Stromal cell of bone marrow (primary cell): ENCODE measurements around the gene ADGRF3.
"Not testable (repeated sequence)": the region's sequence is repeated elsewhere in the genome, so short reads cannot be mapped to it uniquely, and the experiment has no call there.

Source experiments
- DNase-seq: peaks from one replicate; pipeline ENCODE4 v3.0.0-alpha.2; 2012; ENCODE audit warnings: low read depth

ADGRF3 gene

GRCh38 chr2:26317377-26318105, 29.0 kb downstream of the ADGRF3 start:
- no peak for DNase-seq

DNA sequence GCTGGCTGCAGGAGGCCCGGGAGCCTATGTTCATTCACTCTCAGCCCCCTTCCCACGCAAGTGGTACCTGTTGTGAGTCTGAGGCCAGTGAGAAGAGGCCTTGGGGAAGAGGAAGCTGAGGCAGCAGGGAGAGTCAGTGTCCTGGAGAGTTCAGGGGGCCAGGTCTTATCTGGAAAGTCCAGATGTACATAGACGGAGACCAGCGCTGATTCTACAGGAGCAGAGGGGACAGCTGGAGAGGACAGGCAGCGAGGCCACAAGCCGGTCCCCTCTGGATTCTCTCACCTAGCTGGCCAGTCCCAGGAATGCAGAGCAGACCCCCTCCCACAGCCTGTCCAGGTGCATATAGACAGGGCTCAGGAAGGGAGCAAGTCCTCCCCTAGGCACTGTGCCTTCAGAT, 29.7 kb downstream of the ADGRF3 start:
- DNase-seq = no peak

DNA sequence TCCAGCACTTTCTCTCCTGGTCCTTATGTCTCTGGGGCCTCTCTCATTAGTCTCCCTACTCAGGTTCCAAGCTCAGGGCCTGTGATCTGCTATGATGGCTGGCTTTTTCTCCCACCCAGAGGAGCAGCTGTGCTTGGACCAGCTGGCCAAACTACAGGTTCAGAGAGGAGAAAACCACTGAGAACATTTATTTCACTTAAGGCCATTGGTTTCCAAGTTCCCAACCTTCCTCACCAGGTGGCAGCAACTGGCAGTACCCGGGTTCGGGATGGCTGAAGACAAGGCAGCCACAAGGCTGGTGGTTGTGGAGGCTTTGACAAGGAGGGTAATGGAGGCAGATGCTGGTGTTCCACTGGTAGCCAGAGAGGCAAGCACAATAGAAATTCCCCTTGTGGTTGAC, 30.5 kb downstream of the ADGRF3 start:
- no peak for DNase-seq

- DNase-seq = no peak
These were observed 32.3 kb downstream of the ADGRF3 start for GRCh38 chr2:26314243-26314642.

DNA sequence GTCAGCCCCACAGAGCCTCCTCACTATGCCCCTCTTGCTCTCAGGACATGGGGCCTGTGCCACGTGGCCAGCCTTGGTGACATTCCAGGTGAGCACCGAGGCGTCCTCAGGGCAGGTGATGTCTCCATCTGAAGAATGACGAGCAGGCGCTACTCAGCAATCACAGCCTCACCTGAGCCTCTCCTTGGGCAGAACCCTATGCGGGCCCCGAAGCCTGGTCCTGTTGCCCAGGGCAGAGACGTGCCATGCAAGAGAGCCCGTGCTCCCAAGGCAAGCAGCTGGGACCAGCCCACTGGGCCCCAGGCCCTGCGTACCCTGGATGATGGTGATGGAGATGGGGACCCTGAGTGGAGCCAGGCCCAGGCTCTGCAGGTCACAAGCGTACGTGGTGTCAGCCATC, 33.1 kb downstream of the ADGRF3 start:
- DNase-seq = no peak

- DNase-seq = no peak
These were observed 34.1 kb downstream of the ADGRF3 start for GRCh38 chr2:26312471-26312870.

DNA sequence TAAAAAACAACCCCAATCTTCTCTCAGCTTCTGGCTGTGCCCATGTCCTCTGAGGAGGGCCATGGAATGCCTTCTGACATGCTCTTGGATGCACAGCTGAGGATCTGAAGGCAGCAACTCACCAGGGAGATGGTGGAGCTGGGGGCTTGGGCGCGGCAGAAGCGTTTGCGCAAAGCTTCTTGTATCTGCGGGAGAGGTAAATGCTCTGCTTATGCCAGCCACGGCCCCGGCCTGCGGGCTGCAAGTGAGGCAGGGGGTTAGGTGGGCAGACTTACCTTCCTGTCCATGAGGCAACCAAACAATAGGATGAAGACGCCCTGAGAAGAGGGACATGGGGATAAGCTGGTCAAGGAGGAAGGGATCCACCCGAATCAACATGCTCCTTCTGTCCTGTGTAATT, 36.7 kb downstream of the ADGRF3 start:
- DNase-seq = no peak

GRCh38 chr2:26305540-26305939, 41.0 kb downstream of the ADGRF3 start:
- DNase-seq = no peak

DNA sequence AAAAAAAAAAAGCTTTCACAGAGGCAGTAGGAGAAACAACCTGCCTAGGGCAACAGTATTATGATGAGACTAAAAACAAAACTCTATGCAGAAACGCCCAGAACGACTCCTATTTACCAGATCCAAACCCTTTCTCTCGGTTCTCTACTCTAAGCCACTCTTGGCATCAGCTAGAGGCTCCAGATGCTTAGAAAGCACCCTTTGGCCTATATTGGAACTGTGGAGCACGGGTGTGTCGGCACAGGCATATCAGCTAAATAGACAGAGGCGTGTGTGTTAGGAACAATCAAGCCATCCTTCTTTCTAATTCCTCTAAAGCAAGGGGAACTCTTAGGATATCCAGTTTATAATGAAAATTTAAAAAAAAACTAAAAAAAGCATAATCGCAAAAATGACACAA, 41.5 kb downstream of the ADGRF3 start:
- not testable (repeated sequence) for DNase-seq

DNA sequence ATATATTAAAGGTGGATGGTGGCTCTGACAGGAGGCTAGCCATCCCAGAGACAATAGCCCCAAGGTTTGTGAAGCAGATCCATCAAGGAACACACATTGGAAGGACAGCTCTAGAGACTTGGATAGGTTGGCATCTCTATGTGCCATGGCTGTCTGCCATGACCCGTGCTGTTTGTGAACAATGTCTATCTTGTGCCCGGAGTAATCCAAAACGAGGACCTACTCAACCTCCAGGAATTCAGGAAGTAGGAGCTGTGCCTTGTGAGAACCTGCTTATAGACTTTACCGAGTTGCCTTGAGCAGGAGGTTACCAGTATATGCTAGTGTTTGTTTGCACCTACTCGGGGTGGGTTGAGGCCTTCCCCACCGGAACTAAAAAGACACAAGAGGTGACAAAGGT, 43.7 kb downstream of the ADGRF3 start:
- no peak for DNase-seq

GRCh38 chr2:26300234-26300925, 46.2 kb downstream of the ADGRF3 start:
- DNase-seq = no peak

- peak; percentile 54 for DNase-seq
These were observed 47.0 kb downstream of the ADGRF3 start for GRCh38 chr2:26299471-26300101.

GRCh38 chr2:26298638-26299393, 47.8 kb downstream of the ADGRF3 start:
- DNase-seq = peak; percentile 43

DNA sequence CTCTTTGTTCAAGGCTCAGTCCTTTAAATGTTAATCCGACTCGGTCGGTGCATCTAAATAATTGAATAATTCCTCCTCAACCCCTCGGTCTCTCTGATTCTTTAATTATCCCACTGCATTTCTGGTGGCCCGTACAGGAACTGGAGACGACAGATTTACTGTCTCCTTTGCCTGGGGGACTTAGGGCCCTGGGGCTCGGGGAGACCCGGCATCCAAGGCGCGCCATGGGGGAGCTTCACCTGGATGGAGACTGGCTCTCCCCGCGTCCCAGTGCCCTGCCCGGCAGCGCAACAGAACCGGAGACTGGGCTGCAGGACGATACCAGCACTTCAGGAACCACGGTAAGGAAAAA, 48.3 kb downstream of the ADGRF3 start:
- DNase-seq = no peak

DNA sequence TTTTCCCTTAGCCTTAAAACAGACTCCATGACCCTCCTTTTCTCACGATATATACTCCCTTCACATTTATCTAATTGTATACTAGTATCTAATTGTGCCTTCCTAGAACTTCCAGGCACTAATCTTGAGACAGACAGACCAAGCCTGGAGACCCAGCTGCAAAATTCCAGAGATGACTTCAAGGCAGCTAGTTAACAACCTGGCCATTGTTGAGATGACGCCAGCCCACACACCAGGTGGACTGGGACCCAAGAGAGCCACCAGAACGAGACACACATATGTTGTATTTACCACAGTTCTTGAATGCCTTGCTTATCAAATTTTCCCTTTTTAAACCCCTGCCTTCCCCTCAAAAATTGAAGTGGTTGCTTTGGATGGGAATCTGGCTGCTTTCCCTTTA, 49.5 kb downstream of the ADGRF3 start:
- no peak for DNase-seq

- DNase-seq = no peak
These were observed 51.1 kb downstream of the ADGRF3 start for GRCh38 chr2:26295511-26295910.

DNA sequence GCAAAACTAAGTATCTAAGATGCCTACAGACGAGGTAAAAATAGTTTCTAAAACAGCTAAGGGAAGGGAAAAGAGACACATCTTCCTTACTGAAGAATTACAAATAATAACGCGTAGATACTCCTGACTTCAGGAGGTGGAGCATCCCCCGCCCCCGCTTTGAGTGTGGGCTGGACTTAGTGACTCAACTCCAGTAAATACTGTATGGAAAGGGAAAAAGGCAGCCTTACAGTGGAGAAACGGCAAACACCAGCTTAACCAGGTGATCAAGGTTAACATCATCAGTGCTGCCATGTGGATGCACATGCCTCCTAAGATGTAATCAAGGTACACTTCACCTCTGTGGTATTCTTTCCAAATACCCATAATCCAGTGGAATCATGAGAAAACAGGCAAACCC, 53.9 kb downstream of the ADGRF3 start:
- DNase-seq = no peak

DNA sequence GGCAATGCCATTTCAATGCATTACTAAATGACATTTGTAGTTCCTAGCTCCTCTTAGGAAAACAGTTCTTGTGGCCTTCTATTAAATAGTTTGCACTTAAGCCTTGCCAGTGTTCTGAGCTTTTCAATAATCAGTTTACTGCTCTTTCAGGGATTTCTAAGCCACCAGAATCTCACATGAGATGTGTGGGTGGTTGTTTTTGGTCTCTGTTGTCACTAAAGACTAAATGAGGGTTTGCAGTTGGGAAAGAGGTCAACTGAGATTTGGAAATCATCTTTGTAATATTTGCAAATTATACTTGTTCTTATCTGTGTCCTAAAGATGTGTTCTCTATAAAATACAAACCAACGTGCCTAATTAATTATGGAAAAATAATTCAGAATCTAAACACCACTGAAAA, 56.6 kb downstream of the ADGRF3 start:
- DNase-seq = no peak

- no peak for DNase-seq
These were observed 60.7 kb downstream of the ADGRF3 start for GRCh38 chr2:26285931-26286330.

DNA sequence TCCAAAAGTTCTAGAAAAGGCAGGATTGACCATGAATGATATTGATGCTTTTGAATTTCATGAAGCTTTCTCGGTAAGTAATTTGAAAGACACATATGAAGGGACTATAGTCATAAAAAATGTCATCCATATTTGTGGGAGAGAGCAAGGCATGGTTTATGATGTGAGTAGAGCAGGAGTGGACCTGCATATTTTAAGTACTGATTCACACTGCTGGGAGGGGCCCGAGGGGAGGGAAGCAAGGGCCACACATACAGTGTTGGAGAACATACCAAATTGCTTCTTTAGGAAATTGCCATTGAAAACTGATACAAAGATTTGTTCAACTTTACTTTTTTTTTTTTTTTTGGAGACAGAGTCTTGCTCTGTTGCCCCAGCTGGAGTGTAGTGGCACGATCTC, 62.5 kb downstream of the ADGRF3 start:
- DNase-seq = no peak

GRCh38 chr2:26283606-26284005, 63.0 kb downstream of the ADGRF3 start:
- DNase-seq = no peak

DNA sequence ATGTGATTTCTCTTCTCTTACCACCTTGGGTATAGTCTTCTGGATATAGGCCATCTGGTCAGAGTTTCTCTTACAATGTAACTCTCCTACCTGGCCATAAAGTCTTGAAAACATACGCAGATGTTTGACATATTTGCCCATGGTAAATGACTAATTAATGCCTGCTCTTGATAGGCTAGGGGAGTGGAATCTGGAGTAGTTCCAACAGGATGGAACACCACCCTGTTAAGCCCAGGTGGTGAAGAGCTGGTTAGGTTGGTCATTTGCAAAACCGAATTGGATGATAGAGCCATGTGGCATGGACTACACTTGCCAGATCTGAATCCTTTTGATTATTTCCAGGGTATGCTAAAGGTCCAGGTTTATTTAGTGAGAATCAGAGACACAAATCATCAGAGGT, 65.4 kb downstream of the ADGRF3 start:
- no peak for DNase-seq

DNA sequence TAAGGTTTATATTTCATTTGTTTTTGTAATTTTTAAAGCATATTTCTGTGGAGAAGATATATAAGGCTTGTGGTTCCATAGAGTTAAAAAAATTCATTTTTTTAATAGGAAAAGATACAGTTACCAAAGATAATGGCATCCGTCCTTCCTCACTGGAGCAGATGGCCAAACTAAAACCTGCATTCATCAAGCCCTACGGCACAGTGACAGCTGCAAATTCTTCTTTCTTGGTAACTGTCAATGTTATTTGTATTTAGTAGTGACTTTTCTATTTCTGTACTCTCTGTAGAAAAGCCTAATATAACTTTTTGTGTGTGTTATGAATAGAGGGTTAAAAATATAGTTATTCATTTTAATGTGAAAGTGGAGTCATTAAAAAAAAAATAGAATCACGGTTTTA, 66.7 kb downstream of the ADGRF3 start:
- no peak for DNase-seq
